Sigmoid colon (tissue), 7 donors: Measurements from ENCODE around the gene MBOAT7. TPM values are rescaled to one million over a fixed set of nuclear protein-coding genes. Genes with fewer than 3 reads are reported as not detected.
"Not testable (repeated sequence)": the region's sequence is repeated elsewhere in the genome, so short reads cannot be mapped to it uniquely, and the experiment has no call there.

ENCODE experiments used
- DNase-seq: peaks from one replicate; pipeline ENCODE4 v3.0.0-alpha.2; 2019
- H3K27ac ChIP-seq, 4 donors: fragments of 200-600 bp; sonication (generic); one replicate each; pipeline ENCODE4 v1.5.1; 2016 to 2019; ENCODE audit warnings: mild to moderate bottlenecking in 1 of 4
- H3K27me3 ChIP-seq, 3 donors: fragments of 200-600 bp; sonication (generic); one replicate each; pipeline ENCODE4 v1.5.1; 2019; ENCODE audit warnings: mild to moderate bottlenecking in 1 of 3
- H3K36me3 ChIP-seq, 4 donors: fragments of 200-600 bp; sonication (generic); one replicate each; pipeline ENCODE4 v1.5.1; 2016 to 2019
- H3K4me1 ChIP-seq, 4 donors: fragments of 200-600 bp; sonication (generic); one replicate each; pipeline ENCODE4 v1.5.1; 2017 to 2019
- H3K4me3 ChIP-seq, 4 donors: fragments of 200-600 bp; sonication (generic); one replicate each; pipeline ENCODE4 v1.5.1; 2017 to 2019; ENCODE audit warnings: mild to moderate bottlenecking in 2 of 4, moderate library complexity in 1 of 4
- H3K9me3 ChIP-seq, 4 donors: fragments of 200-600 bp in 3 of 4; sonication (generic) in 3 of 4; one replicate each; pipeline versions ENCODE4 v1.5.1 to v1.6.1; 2013 to 2019
- CTCF ChIP-seq, 4 experiments: fragments of 450-650 bp in 3 of 4; fragments of 200-600 bp in 1 of 4; IDR thresholded peaks; one replicate each; pipeline ENCODE4 v1.5.1; 2016 to 2019; ENCODE audit warnings: antibody characterized with exemption in 4 of 4, mild to moderate bottlenecking in 3 of 4, moderate library complexity in 2 of 4
- EP300 ChIP-seq, 4 donors: sonication (generic); formaldehyde crosslinking; IDR thresholded peaks; one replicate each; pipeline ENCODE4 v1.6.1; 2017; ENCODE audit warnings: antibody characterized with exemption in 4 of 4
- POLR2A ChIP-seq, 2 donors: fragments of 450-650 bp; IDR thresholded peaks; one replicate each; pipeline ENCODE4 v1.6.1; 2016; ENCODE audit warnings: antibody characterized with exemption in 2 of 2, mild to moderate bottlenecking in 2 of 2, moderate library complexity in 2 of 2
- POLR2AphosphoS5 ChIP-seq, 4 donors: sonication (generic); formaldehyde crosslinking; IDR thresholded peaks; one replicate each; pipeline ENCODE4 v1.6.1; 2017; ENCODE audit warnings: antibody characterized with exemption in 4 of 4
- WGBS, 2 donors: extraction: QIAGEN DNeasy Blood & Tissue Kit; methylation state at CpG; one replicate each; pipeline ENCODE4 v1.1.7; 2013; 5-methylcytosine and 5-hydroxymethylcytosine counted together
- intact Hi-C: fragments of 100-400 bp; cut with DNase I; formaldehyde crosslinking; loops from one replicate; pipeline ENCODE4 v1.15.1; 2023
- polyA plus RNA-seq, 3 donors: library from polyadenylated mRNA; stranded (reverse); fragments of 200-250 nt; gene quantifications; one replicate each; pipeline ENCODE4 v1.2.3, GENCODE V29; 2013
- total RNA-seq, 4 donors: library from RNA; depleted of rRNA; stranded (reverse); fragments of >200 nt; gene quantifications; one replicate each; pipeline ENCODE4 v1.1.0, GENCODE V29; 2016
- donor health status: healthy with polysubstance abuse.
- donor health status: Bipolar disorder and iron deficiency.
- donor health status: healthy.

The MBOAT7 gene
- total and polyA plus RNA-seq, 7 donors: 15.0 to 79.7 (median 29.3) TPM

DNA sequence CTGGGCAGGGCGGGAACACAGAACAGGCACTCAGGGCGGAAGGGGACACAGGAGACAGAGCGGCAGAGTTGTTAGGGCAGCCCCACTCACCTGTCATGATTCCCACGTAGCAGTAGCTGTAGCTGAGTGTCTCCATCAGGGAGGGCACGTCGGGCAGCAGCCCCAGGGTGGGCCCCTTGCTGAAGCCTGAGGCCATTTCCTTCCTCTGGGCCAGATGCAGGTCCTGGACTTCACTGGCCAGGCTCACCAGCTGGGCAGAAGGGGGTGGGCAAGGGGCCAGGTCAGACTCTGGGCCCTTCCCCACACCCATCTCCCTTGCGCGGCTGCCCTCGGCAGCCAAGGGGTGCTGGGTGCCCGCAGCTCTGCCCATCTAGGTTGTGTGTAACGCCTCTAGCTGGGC, 5.9 kb downstream of the MBOAT7 start:
- Histone ChIP-seq H3K27ac (no peak overlapping the region), H3K36me3 (peaks cover 0 to 44% (median 8%) of the 10 kb centered on the region in 4 donors), H3K27me3 (no peaks in the 10 kb centered on the region), H3K4me1 (peaks cover 0 to 8% (median 5%) of the 10 kb centered on the region in 4 donors), H3K4me3 (no peak overlapping the region), H3K9me3 (no peaks in the 10 kb centered on the region)
- no peak for DNase-seq
- WGBS, 2 donors: 93 to 94% methylated on average over 11 of the region's 11 CpGs
- TF ChIP-seq POLR2AphosphoS5 (IDR thresholded peaks at IDR 0.05) (no peak), POLR2A (IDR thresholded peaks at IDR 0.05) (no peak), CTCF (IDR thresholded peaks at IDR 0.05) (no peak), EP300 (IDR thresholded peaks at IDR 0.05) (no peak)
- intact Hi-C loops: no loop called here

DNA sequence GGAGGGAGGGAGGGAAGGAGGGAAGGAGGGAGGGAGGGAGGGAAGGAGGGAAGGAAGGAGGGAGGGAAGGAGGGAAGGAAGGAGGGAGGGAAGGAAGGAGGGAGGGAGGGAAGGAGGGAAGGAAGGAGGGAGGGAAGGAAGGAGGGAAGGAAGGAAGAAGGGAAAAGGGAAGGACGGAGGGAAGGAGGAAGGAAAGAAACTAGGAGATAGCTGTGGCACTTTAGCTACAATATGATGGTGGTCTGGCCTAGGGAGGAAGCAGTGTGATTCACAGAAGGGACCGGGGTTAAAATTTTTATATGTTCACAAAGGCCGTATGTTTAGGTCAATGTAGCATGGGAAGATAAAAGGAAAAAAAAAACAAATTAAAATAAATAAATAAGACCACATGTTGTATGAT, 7.5 kb downstream of the MBOAT7 start:
- H3K27me3 ChIP-seq, DNase-seq, H3K4me3 ChIP-seq, H3K27ac ChIP-seq, intact Hi-C loops, H3K9me3 ChIP-seq, H3K4me1 ChIP-seq: not testable (repeated sequence)
- 88 to 92% methylated on average over 3 of the region's 3 CpGs for WGBS, 2 donors
- peaks cover 0 to 42% (median 9%) of the 10 kb centered on the region in 4 donors for H3K36me3 ChIP-seq

GRCh38 chr19:54180691-54181091, 8.7 kb downstream of the MBOAT7 start:
- TF ChIP-seq POLR2A (IDR thresholded peaks at IDR 0.05) (no peak), CTCF (IDR thresholded peaks at IDR 0.05) (no peak), POLR2AphosphoS5 (IDR thresholded peaks at IDR 0.05) (no peak), EP300 (IDR thresholded peaks at IDR 0.05) (no peak)
- no peak for DNase-seq
- WGBS, 2 donors: 95 to 96% methylated on average over 37 of the region's 37 CpGs
- Histone ChIP-seq H3K27ac (no peak overlapping the region), H3K4me1 (no peaks in the 10 kb centered on the region), H3K4me3 (no peak overlapping the region), H3K27me3 (no peaks in the 10 kb centered on the region), H3K36me3 (peaks cover 0 to 33% (median 9%) of the 10 kb centered on the region in 4 donors), H3K9me3 (no peaks in the 10 kb centered on the region)
- intact Hi-C loops: no loop called here

- peaks cover 0 to 33% (median 9%) of the 10 kb centered on the region in 4 donors for H3K36me3 ChIP-seq
- intact Hi-C loops: no loop called here
Observed at GRCh38 chr19:54179921-54180461, 9.4 kb downstream of the MBOAT7 start.

GRCh38 chr19:54179262-54179852, 10.0 kb downstream of the MBOAT7 start:
- peaks cover 0 to 2% (median 0%) of the 10 kb centered on the region in 3 donors for H3K27me3 ChIP-seq
- no peak for TF ChIP-seq POLR2A (IDR thresholded peaks at IDR 0.05)
- TF ChIP-seq POLR2AphosphoS5 (IDR thresholded peaks at IDR 0.05): no peak
- TF ChIP-seq CTCF (IDR thresholded peaks at IDR 0.05): no peak
- no peak for TF ChIP-seq EP300 (IDR thresholded peaks at IDR 0.05)
- intact Hi-C loops: no loop called here
- H3K9me3 ChIP-seq: no peaks in the 10 kb centered on the region
- 85 to 87% methylated on average over 10 of the region's 10 CpGs for WGBS, 2 donors
- peaks cover 0 to 33% (median 9%) of the 10 kb centered on the region in 4 donors for H3K36me3 ChIP-seq
- no peak overlapping the region for H3K27ac ChIP-seq
- no peak overlapping the region for H3K4me3 ChIP-seq
- no peak for DNase-seq
- H3K4me1 ChIP-seq: no peaks in the 10 kb centered on the region

More at GRCh38 chr19:54179921-54180461, 9.4 kb downstream of the MBOAT7 start:
- H3K4me1 ChIP-seq: no peaks in the 10 kb centered on the region
- TF ChIP-seq CTCF (IDR thresholded peaks at IDR 0.05) (no peak), EP300 (IDR thresholded peaks at IDR 0.05) (no peak), POLR2A (IDR thresholded peaks at IDR 0.05) (no peak), POLR2AphosphoS5 (IDR thresholded peaks at IDR 0.05) (no peak)
- no peak overlapping the region for H3K27ac ChIP-seq
- no peak overlapping the region for H3K4me3 ChIP-seq
- DNase-seq: no peak
- H3K27me3 ChIP-seq: no peaks in the 10 kb centered on the region
- 20 to 50% methylated on average over 10 of the region's 10 CpGs for WGBS, 2 donors
- H3K9me3 ChIP-seq: no peaks in the 10 kb centered on the region
